GM21576 (cell line): ENCODE measurements around the gene SOWAHB.
"Not testable (repeated sequence)": the region's sequence is repeated elsewhere in the genome, so short reads cannot be mapped to it uniquely, and the experiment has no call there.

Source experiments
- ATAC-seq: cut with Tn5 transposase; IDR thresholded peaks from one replicate; pipeline ENCODE4 v1.9.1; 2021; ENCODE audit warnings: mild to moderate bottlenecking, moderate library complexity; ENCODE audit not compliant: unreplicated experiment

Gene SOWAHB

DNA sequence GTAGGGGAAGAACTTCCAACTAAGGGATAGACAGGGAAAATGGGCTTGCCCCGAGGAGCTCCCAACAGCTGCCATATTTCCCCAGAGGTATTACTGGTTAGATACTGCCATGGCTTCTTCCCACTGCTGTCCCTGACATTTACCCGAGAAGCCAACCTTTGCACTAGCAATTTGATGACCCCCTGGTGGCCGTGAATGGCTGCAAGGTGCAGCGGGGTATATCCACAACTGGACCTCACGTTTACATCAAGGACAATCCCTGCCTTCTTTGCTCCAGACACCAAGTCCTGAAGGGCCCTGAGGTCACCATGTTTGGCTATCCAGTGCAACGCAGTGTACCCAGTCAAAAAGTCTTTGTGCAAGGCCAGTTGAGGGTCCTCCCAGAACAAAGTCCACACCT lies 2.3 kb downstream of the SOWAHB start:
- ATAC-seq, result no peak

DNA sequence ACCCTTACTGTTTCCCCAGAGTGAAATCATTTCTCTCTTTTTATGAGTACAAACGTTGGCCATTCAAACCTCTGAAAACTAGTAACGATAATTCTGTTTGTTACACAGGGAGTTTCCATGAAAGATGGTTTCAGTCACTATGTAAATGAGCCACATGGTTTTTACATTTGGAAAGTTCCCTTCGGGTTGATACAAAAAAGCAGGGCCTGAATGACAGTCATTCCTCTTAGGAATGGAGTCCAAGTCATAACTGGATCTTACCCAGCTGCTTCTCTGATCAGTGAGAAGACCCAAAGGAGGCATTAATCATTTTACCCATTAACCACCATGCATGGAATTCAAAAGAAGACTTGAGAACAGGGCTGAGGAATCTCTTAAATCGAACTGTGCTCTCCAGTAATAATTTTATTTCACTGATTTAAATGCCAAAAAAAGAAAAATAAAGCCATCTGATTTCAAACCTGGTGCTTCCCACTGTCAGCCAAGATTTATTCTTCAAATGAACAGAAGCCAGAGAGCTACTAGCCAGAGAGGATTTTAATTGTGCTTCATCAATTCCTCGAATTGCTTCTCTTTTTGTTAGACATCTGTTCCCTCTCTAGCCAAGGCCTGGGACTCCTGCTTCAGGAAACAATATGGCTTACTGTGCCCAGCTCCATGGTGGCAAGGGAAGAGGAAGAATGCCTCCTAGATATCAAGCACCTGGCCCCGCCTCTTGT lies 3.2 kb downstream of the SOWAHB start:
- no peak for ATAC-seq

DNA sequence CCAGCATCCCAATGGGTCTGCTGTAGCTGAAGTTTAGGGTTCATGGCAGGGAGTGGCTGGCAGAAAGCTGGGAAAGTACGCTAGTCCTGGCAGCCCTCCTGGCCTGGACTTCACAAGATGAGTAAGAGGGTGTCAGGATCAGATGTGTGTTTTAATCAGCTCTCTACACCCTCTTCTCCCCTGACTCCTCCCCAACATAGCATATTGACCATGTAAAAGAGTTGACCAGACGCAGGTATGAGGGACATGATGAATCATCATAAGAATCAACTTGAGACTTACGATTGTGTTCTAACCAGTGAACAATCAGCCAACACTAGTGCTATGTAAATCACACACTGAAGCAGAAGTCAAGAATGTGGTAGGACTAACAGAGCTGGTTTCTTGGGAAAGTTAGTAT lies 5.3 kb downstream of the SOWAHB start:
- no peak for ATAC-seq

DNA sequence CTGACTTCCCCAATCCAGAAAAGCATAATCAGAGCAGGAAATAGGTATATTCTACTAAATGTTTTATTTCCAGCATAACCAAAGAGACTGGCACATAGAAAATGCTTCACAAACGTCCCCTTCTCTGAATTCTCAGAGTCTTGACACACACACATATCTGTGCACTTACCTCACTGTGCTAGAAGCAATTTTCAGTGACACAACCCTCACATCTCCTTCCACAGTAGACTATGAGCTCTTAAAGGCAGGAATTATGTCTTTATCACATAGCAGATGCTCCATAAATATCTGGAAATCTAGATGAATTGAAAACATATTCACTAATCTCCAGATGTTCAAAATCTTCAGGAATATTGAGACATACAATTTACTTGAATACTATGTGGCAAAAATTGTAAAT lies 5.9 kb downstream of the SOWAHB start:
- no peak for ATAC-seq

DNA sequence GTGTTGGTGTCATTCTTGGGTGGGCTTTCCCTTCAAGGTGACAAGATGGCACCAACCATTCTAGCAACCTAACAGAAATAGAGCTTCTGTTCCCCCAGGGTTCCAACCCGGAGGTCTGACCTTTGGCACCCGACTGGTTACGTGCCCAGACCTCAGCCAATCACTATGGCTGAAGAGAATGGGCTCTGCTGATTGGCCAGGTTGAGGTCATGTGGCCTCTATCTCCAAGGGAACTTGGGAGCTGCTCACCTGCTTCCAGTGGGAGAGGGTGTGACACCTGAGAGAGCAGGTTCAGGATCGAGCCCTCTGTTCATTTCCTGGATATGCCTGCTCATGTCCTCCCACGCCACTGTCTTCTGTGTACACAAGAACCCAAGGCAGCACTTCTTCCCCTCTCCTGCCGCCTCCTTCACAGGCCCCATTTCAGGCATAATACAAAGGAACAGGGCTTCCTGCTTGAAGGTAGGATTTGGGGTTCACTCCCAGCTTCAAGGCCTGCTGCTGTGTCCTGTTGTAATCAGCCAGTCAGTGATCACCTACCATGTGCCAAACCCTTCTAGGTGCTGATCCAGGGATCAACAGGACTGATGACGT lies 11.0 kb downstream of the SOWAHB start:
- ATAC-seq, result no peak

DNA sequence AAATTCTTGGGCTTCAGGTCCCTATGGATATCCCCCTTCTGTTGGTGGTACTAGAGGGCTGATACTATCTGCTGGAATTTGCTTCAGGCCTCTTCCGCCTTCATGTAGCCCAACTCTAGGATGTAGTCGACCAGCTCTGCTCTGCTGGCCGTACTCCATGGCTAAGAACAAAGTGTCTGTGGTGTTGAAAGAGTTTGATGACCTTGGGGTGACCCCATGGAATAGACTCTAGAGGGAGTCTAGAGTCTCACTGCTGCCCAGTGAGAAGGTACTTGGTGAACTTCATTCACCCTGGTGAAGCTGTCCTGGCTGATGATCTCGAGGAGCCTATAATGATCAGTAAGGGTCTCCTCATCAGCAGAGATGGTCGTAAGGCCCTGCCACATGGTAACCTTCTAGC lies 11.7 kb downstream of the SOWAHB start:
- no peak for ATAC-seq

DNA sequence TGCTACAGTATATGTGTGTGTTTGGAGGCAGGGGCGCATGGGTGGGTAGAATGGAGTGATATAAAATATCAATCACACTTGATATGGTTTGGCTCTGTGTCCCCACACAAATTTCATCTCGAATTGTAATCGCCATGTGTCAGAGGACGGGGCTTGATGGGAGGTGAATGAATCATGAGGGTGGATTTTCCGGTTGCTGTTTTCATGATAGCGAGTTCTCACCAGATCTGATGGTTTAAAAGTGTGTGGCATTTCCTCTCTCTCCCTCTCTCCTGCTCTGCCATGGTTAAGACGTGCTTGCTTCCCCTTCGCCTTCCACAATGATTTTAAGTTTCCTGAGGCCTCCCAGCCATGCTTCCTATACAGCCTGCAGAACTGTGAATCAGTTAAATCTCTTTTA lies 14.8 kb downstream of the SOWAHB start:
- ATAC-seq, result no peak

DNA sequence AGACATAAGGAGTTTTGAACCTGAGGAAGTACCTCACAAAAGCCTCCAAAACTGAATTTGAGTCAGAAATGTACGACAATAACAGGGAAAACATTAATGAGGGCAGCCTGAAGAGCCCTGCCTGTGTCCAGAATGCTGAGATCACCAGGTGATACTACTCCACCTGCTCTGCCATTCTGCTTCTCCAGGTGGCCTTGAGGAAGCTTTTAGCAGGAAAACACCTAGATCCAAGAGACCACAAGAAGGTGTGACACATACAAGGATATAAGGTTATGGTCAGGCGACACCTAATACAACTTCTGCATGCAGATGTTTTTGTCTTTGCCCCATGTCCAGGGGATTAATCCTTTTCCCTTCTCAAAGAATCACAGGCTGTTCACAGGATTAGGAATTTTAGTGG lies 15.3 kb downstream of the SOWAHB start:
- no peak for ATAC-seq

DNA sequence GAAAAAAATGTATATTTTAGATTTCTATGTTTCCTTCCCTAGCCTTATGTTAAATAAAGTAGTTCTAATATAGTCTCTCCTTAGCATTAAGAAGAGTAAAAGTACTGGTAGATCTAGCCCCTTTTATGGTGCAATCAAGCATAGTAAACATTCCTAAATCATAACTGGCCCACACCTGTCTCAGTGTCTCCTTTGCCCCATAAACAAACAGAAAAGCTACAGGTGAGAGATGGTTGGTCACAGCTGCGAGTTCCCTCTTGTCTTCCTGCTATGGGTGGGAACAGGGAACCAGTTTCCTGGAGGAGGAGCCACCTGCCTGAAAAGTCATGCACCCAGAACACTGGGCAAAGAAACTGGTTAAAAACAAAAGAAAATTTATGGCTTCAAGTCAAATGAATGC lies 16.6 kb downstream of the SOWAHB start:
- ATAC-seq, result no peak

DNA sequence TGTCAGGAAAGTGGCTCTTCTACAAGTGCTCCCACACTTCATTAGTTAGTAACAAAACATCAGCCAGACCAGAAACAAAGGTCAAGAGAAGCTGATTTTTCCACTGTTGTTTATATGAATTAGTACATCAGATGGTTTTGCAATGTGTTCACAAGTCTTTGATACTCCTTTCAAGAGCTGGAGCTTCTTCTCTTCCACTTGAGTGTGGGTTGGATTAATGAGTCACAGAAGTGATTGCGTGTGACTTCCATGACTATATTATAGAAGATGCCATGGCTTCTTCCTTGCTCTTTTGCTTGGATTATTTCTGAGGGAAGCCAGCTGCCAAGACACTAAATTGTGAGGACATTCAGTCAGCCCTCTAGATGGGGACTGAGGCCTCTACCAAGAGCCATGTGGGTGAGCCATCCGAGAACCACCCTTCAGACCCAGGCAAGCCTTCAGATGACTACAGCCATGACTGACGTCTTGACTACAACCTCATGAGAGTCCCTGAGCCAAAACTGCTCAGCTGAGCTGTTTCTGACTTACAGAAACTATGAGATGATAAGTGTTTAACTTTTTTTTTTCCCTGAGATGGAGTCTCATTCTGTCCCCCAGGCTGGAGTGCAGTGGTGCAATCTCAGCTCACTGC lies 18.1 kb downstream of the SOWAHB start:
- no peak for ATAC-seq

DNA sequence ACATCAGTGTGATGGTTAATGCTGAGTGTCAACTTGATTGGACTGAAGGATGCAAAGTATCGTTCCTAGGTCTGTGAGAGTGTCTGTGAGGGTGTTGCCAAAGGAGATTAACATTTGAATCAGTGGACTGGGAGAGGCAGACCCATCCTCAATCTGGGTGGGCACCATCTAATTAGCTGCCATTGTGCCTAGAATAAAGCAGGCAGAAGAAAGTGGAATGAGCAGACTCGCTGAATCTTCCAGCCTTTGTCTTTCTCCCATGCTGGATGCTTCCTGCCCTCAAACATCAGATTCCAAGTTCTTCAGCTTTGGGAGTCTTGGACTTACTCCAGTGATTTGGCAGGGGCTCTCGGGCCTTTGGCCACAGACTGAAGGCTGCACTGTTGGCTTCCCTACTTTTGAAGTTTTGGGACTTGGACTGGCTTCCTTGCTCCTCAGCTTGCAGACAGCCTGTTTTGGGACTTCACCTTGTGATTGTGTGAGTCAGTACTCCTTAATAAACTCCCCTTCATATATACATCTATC lies 19.2 kb downstream of the SOWAHB start:
- not testable (repeated sequence) for ATAC-seq

DNA sequence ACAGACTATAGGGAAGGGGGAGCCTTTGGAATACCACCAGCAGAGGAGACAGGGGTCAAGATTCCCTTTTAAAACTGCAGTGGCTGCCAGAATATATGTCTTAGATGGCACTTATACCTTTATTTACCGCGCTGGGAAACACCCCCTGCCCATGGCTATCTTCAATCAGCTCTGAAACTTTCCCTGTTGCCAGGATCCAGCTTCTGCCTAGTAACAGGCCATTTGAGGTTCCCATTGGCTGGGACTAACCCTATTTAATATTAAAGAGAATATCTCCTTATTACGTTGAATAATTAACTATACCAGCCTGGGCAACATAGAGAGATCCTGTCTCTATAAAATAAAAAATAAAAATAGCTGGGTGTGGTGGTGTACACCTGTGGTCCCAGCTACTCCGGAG lies 23.8 kb downstream of the SOWAHB start:
- no peak for ATAC-seq

DNA sequence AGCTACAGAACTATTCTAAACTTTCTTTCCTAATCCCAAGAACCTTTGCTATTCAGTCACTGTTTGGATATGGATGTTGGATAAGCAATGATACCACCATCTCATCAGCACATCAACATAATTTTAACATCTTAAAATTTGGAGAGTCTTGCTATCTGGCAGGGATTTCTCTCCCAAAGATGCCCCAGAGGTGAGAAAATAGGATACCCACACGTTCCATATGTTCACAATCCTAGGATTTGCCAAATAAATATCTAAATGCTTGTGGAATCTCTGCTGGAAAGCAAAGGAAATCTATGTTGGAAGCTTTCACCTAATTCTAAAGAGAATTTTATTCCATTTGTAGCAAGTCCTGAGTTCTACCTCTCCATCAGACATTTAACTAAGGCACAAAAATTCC lies 24.4 kb downstream of the SOWAHB start:
- ATAC-seq, result no peak

DNA sequence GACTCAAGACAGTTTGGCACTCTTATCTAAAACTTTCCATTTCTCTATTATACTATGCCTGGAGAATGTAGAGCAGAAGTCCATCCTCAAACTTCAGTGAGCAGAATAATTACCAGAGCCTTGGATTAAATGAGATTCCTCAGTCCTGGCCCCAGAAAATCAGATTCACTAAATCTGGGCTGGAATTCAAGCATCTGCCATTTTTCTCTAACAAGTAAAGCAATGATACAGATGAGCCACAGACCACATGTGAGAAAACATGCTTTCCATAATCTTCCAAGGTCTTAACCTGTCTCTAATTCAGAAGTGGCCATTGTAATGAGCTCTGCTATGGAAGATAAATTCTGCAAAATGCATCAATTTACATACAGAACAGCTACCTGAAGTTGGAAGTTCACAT lies 25.4 kb downstream of the SOWAHB start:
- no peak for ATAC-seq

DNA sequence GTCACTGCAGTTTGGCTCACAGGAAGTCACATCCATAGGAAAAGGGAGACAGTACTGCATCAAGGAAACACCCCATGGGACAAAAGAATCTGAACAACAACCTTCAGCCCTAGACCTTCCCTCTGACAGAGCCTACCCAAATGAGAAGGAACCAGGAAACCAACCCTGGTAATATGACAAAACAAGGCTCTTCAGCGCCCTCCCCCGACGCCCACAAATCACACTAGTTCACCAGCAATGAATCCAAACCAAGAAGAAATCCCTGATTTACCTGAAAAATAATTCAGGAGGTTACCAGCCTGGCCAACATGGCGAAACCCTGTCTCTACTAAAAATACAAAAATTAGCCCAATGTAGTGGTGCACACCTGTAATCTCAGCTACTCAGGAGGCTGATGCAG lies 29.2 kb downstream of the SOWAHB start:
- not testable (repeated sequence) for ATAC-seq

DNA sequence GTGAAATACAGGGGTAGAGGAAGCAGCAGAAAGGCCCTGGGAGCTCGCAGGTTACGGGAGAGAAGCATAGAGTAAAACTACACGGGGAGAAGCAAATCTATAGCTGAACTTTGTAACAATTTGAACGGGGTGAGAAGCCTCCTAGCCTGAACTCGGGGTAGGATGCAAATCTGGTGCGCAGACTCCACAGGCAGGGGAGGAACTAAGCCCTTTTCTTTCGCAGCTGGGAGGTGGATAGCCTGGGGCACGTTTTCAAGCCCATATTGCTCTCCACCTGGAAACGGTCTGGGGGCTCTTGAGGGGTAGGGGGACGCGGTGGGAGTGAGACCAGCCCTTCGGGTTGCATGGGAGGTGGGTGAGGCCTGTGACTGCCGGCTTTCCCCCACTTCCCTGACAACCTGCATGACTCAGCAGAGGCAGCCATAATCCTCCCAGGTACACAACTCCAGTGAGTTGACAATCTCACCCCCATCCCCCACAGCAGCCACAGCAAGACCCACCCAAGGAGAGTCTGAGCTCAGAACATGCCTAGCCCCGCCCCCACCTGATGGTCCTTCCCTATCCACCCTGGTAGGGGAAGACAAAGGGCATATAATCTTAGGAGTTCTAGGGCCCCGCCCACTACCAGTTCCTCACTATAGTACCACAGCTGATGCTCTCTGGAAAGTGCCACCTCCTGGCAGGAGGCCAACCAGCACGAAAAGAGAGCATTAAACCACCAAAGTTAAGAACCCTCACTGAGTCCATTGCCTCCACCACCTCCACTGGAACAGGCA lies 29.9 kb downstream of the SOWAHB start:
- ATAC-seq, result no peak

DNA sequence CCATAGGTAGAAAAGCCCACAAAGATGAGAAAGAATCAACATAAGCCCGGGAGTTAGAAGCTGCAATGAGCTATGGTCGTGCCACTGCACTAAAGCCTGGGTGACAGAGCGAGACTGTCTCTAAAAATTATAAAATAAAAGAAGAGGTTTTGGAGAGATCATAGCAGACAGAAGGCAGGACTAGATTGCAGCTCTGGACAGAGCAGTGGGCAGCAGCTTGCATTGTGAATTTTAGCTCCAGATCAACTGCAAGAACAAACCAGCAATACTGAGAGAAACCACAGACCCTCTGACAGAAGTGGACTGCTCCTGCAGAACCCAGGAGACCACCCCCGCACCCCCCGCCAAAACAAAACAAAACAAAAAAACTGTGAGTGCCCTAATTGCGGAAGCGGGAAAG lies 30.6 kb downstream of the SOWAHB start:
- ATAC-seq, result no peak

DNA sequence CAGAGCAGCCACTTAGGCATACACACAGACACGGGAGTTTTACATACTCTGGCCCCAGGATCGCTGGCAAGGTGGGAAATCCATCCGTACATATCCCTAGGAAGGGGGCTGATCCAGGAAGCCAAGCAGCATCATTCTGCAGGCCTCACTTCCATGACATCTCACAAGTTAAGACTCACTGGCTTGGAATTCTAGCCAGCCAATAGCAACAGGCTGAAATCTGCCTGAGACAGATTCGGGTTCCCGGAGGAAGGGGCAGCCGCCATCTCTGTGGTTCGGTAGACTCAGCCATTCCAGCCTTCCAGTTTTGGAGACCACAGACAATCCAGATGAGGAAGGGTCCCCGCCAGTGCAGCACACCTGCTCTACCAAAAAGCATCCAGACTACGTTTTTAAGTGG lies 31.3 kb downstream of the SOWAHB start:
- ATAC-seq, result no peak

DNA sequence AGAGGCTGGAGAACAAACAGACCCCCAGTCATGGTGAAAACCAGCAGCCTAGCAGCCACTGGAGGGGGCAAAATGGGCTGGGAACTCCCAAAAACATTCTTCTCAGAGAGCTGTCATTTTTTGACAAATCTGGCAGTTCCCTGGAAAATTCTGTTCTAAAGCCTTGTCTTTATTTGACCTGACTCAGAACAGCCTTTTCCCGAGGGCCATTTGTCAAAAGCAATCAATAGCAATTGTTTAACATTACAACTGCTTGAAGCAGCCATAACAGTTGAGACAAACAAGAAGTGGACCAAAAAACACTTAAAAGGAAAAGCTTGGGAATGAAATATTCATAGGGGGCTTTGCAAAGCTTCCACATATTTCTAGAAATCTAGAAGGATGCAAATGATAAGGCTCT lies 39.6 kb downstream of the SOWAHB start:
- no peak for ATAC-seq

DNA sequence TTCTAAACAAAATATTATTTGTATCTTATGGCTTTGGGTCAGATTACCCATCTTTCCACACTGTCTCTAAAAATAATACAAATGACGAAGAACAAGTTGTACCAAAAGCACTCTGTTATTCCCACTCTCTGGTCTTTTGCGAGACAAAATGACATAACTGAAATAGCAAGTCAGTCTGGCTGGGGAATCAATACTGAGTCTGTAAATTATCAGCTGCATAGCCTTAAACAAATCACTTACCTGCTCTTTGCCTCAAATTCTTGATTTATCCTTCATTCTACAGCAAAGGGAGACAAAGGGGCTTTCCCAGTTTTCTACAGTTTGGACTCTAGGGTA lies 40.9 kb downstream of the SOWAHB start:
- no peak for ATAC-seq

DNA sequence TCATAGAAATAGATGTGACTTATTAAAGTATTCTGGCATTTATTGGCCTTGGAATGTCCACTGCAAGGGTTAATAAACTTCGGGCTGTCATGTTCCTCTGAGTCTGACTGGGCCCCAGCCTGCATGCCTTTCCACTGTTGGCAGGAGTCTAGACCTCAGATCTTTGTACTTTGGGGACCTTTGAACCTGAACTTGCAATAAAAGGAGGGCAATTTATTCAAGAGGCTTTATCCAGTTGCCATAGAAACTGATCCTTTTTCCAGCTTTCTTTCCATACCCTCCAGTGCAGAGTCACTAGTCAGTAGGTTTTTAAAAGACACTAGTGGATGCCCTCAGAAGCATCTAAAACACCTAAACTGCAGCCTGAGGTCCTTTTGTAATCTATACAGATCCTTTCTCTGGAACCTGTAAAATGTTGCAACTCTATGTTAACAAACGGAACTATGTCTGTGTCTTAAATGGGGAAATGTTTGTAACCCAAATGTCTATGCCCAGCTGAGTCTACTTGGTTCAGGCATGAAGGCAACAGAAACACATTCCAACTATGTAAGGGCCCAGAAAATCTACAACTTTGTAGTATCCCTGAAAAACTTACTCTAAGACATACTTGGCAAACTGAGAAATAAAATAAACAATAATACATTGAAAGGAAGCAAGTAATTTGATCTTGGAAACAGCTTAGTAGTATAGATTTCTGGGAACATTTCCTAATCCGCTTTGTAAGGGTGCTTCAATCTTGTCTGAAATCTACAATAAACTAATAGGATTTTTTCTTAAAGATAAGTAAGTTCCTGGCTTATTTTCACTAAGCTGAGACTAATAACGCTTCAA lies 41.5 kb downstream of the SOWAHB start:
- ATAC-seq, result no peak
